ENCODE results near the gene WNT5B.

- TF ChIP-seq POLR2A (IDR thresholded peaks at IDR 0.05) (no peak), CTCF (IDR thresholded peaks at IDR 0.05 in 4 of 5, conservative IDR thresholded peaks at IDR 0.05 in 1 of 5) (no peak)
These were observed 20.9 kb upstream of the WNT5B start for GRCh38 chr12:1607940-1608712.
